Measurements from ENCODE around the gene KIAA1586. TPM values are rescaled to one million over a fixed set of nuclear protein-coding genes. Genes with fewer than 3 reads are reported as not detected.
"Not testable (repeated sequence)": the region's sequence is repeated elsewhere in the genome, so short reads cannot be mapped to it uniquely, and the experiment has no call there.

Gene KIAA1586
- 12.1 TPM for polyA plus RNA-seq (2012; ENCODE audit: insufficient read depth, insufficient read length)

- peak within 1 kb of the TSS; percentile 61 for H3K4me3 ChIP-seq (ENCODE audit: low read length)
- DNase-seq (ENCODE audit: low read depth, low spot score) = peak; percentile 80
These were observed at the start of gene KIAA1586 for GRCh38 chr6:57046332-57047256. Gene KIAA1586 (plus strand): TSS chr6:57046693. CDS start chr6:57046756, 63 bp downstream.

DNA sequence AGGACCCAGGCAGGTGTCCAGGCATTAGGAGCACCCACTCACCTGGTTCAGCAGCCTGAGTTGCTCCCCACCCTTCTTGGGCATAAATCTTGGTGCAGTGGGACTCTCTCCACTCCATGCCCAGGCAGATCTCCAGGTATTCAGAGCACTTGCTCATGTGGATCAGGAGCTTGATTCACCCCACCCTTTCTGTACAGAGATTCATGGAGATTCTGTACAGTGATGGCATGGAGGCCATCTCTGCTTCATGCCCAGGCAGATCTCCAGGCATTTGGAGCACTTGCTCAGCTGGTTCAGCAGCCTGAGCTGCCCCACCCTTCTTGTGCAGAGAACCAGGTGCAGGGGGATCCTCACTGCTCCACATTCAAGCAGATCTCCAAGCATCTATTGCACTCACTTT is 47.4 kb upstream of the KIAA1586 start:
- DNase-seq (ENCODE audit: low read depth, low spot score) = no peak
- H3K4me3 ChIP-seq (ENCODE audit: low read length) = no peak overlapping the region

GRCh38 chr6:56999748-57000147 is 46.7 kb upstream of the KIAA1586 start:
- not testable (repeated sequence) for DNase-seq (ENCODE audit: low read depth, low spot score); H3K4me3 ChIP-seq (ENCODE audit: low read length)

DNA sequence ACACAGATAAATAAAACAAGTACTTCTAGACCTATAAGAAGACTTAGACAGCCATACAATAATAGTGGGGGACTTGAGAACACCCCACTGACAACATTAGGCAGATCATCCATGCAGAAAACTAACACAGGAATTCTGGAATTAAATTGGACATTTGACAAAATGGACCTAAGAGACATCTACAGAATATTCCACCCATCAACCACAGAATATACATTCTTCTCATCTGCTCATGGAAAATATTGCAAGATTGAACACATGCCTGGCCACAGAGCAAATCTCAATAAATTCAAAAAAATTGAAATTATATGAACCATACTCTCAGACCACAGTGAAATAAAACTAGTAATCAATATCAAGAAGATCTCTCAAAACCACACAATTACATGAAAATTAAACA is 44.3 kb upstream of the KIAA1586 start:
- H3K4me3 ChIP-seq (ENCODE audit: low read length) = no peak overlapping the region
- DNase-seq (ENCODE audit: low read depth, low spot score) = no peak

DNA sequence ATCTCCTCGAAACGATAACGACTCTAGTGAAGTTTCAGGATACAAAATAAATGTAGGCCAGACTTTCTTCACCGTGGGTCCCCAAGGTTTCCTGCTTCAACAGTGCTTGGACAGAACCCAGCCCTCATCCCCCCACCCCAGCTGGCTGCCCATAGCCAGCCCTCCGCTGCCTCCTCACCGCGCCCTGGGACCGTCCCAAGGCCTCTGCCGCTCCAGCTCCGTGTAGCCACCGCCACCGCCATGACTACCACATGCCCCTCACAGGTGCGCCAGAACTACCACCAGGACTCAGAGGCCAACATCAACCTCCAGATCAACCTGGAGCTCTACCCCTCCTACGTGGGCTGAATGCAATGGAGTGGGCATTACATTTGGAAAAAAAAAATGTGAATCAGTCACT is 42.2 kb upstream of the KIAA1586 start:
- DNase-seq (ENCODE audit: low read depth, low spot score) = no peak
- no peak overlapping the region for H3K4me3 ChIP-seq (ENCODE audit: low read length)

DNA sequence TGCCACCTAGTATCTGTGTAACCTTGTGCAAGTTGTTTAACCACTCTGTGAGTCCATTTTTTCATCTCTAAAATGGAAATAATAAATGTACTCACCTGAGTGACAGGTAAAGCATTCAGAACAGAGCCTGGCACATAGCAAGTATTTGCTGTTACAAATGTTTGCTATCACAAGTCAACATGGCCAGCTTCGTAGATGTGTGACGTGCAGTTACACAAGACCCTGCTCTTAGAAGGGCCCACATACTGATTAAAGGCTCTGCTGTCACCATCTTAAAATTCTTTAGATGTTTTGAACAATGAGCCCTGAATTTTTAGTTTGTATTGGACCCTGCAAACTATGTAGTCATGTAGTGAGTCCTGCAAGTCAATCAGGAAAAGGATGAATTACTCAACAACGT is 40.4 kb upstream of the KIAA1586 start:
- DNase-seq (ENCODE audit: low read depth, low spot score) = no peak
- H3K4me3 ChIP-seq (ENCODE audit: low read length) = no peak overlapping the region

- not testable (repeated sequence) for DNase-seq (ENCODE audit: low read depth, low spot score); H3K4me3 ChIP-seq (ENCODE audit: low read length)
These were observed 38.4 kb upstream of the KIAA1586 start for GRCh38 chr6:57008069-57008468.

GRCh38 chr6:57013521-57013926 is 33.0 kb upstream of the KIAA1586 start:
- no peak for DNase-seq (ENCODE audit: low read depth, low spot score)
- H3K4me3 ChIP-seq (ENCODE audit: low read length) = no peak overlapping the region

DNA sequence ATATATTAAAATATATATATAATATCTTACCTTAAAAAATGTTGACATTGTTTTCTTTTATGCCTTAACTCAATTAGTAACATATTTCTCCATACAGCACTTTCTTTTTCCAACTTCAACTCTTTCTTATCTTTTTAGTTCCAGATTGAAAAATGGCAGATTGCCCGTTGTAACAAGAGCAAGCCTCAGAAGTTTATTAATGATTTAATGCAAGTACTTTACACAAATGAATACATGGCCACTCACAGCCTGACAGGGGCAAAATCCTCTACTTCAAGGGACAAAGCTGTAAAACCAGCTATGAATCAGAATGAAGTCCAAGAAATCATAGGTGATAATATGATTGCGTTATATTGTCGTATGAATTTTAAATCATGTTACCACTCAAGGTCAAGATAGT is 29.4 kb upstream of the KIAA1586 start:
- no peak overlapping the region for H3K4me3 ChIP-seq (ENCODE audit: low read length)
- no peak for DNase-seq (ENCODE audit: low read depth, low spot score)

DNA sequence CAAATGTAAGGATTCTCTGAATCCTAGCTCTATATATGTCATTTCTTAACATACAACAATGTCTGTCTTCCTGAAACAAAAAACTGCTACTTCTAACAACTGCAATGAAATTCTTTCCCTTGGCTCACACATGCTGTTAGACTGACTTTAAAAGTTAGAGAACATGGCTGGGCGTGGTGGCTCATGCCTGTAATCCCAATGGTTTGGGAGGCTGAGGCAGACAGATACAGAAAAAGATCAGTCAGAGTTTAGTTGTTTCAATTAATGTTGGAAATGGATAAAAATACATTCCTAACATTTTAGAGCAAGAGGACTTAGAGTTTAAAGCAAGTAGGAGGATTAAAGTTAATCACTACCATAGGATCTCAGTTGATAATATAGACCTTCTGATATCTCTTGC is 28.7 kb upstream of the KIAA1586 start:
- H3K4me3 ChIP-seq (ENCODE audit: low read length) = no peak overlapping the region
- DNase-seq (ENCODE audit: low read depth, low spot score) = no peak

- no peak for DNase-seq (ENCODE audit: low read depth, low spot score)
- H3K4me3 ChIP-seq (ENCODE audit: low read length) = no peak overlapping the region
These were observed 27.1 kb upstream of the KIAA1586 start for GRCh38 chr6:57019434-57019833.

DNA sequence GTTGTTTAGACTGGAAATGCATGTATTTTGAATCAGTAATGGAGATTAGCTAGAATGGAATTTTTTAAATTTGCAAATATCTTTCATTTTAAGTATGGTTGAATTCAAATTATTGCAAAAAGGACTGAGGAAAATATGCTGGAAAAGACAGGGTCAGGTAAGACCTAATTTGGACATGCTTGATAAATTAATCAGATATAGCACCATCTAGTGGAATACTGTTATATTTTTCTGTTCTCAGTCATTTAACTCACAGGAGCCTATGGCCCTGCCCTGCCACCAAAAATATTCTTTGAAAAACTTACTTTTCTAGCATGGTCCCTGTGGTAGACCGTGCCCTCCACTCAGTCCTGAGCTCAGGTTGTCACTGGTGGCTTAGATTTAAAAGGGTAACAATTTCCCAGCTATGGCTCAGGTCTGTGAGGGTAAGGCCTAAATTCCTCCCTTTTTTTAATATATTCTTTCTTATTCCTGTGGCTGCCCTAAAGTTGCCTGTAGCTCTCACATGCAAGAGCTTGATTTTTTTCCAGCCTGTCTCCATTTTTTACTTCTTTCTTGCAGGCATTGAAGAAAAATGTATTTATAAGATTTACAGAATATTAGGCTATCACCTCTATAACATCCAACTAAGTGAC is 25.3 kb upstream of the KIAA1586 start:
- H3K4me3 ChIP-seq (ENCODE audit: low read length) = no peak overlapping the region
- DNase-seq (ENCODE audit: low read depth, low spot score) = peak; percentile 39

DNA sequence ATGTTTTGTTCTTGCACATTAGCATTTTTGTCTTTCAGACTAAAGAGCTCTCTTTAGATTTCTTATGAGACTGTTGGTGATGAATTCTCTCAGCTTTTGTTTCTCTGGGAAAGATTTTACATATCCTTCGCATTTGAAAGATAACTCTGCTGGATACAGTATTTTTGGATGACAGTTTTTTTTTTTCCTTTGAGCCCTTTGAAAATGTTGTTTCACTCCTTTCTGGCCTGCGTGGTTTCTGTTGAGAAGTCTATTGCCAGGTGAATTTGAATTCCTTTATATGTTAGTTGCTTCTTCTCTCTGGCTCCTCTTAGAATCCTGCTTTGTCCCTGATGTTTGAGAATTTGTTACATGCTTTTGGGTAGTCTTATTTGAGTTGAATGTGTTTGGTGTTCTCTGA is 22.2 kb upstream of the KIAA1586 start:
- no peak for DNase-seq (ENCODE audit: low read depth, low spot score)

DNA sequence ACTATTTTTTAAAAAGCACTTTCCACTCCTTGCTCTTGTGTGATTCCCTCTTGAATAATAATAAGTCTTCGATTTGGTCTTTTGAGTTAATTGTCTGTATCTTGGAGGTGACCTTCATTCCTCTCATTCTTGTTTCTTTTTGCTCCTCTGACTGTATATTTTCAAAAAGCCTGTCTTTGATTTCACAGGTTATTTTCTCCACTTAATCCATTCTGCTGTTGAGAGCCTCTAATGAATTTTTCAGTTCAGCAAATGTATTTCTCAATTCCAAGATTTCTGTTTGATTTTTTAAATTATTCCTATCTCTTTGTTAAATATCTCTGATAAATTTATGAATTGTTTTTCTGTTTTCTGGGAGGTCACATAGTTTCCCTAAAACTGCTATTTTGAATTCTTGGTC is 21.7 kb upstream of the KIAA1586 start:
- no peak for DNase-seq (ENCODE audit: low read depth, low spot score)
- H3K4me3 ChIP-seq (ENCODE audit: low read length) = no peak overlapping the region

More for the DNA sequence above, 22.2 kb upstream of the KIAA1586 start:
- no peak overlapping the region for H3K4me3 ChIP-seq (ENCODE audit: low read length)

DNA sequence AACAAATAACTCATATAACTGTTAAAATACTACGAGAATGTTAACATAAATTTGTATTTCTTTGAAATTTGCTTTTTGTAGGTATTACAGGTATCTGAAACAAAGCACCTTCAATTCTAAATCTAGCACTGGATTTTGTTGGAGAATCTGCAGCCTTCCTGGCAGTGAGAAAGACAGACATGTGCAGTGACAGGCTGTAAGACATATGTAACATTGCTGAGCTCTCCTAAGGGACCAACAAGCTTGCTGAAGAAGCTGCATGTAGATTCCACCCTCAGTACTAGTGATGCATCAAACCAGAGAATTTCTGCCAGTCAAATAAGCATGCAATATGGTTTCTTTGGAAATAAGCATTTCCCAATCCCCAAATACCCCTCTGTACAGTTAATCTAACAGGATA is 20.5 kb upstream of the KIAA1586 start:
- DNase-seq (ENCODE audit: low read depth, low spot score) = no peak
- H3K4me3 ChIP-seq (ENCODE audit: low read length) = no peak overlapping the region

- no peak overlapping the region for H3K4me3 ChIP-seq (ENCODE audit: low read length)
- DNase-seq (ENCODE audit: low read depth, low spot score) = no peak
These were observed 19.2 kb upstream of the KIAA1586 start for GRCh38 chr6:57027301-57027700.

GRCh38 chr6:57029213-57029612 is 17.3 kb upstream of the KIAA1586 start:
- H3K4me3 ChIP-seq (ENCODE audit: low read length) = no peak overlapping the region
- no peak for DNase-seq (ENCODE audit: low read depth, low spot score)

DNA sequence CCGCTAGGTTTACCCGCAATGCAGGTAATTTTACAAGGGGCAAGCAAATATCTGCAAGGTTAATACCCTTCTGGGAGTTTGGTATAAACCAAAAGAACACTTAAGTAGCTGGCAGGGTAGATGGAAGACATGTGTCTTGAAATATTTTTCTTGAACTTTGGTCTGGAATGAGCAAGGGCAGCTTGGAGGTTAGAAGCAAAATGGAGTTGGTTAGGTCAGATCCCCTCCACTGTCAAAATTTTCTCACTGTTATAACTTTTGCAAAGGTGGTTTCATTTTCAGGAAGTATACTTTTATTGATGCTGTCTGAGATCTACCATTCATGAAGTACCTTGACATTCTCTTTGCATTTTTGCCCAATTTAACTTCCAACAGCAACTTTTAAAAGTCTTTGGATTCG is 13.3 kb upstream of the KIAA1586 start:
- no peak for DNase-seq (ENCODE audit: low read depth, low spot score)
- H3K4me3 ChIP-seq (ENCODE audit: low read length) = no peak overlapping the region

DNA sequence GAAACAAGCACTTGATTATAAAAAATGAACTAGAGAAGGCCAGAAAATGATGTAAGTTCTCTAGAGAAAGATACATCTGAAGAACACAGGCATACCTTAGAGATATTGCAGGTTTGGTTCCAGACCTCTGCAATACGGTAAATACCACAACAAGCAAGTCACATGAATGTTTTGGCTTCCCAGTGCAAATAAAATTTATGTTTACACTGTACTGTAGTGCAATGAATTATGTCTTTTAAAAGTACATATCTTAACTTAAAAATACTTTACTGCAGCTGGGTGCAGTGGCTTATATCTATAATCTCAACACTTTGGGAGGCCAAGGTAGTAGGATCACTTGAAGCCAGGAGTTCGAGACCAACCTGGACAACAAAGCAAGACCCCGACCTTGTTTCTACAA is 10.9 kb upstream of the KIAA1586 start:
- H3K4me3 ChIP-seq (ENCODE audit: low read length) = no peak overlapping the region
- no peak for DNase-seq (ENCODE audit: low read depth, low spot score)

GRCh38 chr6:57038906-57039305 is 7.6 kb upstream of the KIAA1586 start:
- DNase-seq (ENCODE audit: low read depth, low spot score) = no peak
- H3K4me3 ChIP-seq (ENCODE audit: low read length) = no peak overlapping the region
